Measurements from ENCODE around the gene MTRF1.

Gene MTRF1

DNA sequence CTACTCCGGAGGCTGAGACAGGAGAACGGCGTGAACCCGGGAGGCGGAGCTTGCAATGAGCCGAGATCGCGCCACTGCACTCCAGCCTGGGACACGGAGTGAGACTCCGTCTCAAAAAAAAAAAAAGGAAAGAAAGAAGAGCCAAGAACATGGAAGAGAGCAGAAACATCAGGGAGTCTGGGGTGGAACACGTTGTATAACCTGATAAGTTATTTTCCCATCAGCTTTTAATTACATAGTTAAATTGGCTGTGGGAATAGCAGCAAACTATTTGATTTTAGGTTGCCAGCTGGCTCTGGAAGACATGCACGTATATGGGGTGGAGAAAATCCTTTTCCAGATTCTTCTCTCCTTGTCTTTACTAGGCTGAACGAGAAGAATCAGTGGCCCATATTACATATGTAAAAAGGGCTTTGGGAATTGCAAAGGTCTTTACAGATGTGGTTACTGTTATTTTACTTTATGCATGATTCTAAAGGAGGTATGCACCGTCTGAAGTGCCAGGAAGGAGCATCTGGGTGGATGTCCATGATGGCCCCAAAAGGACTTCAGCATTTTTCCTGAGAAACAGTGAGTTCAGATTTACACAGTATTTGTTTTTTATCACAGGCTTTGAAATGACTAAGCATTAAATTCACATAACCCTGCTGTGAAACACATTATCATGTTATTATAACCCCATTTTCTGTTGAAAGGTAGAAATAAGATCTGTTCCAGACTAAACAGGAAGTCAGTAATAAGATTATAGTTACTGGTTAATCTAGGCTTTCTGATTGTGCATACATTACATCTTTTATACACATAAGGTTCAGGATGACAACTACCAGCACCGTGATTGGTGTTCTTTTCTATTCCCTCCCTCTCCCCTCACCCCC is 43.1 kb upstream of the MTRF1 start:
- no peak for DNase-seq
- Histone ChIP-seq H3K79me2 (ENCODE audit: low read length) (peaks cover 3% of the 10 kb centered on the region; the same call in 1 of the 2 replicates), H3K9me2 (replicated peaks; ENCODE audit: insufficient read depth, low read length) (no peaks in the 10 kb centered on the region), H3K9me3 (replicated peaks; ENCODE audit: insufficient read depth, low read length) (no peaks in the 10 kb centered on the region), H3F3A (ENCODE audit: insufficient read depth, low read length) (no peaks in the 10 kb centered on the region), H3K4me1 (ENCODE audit: low read length) (no peaks in the 10 kb centered on the region), H3K36me3 (replicated peaks; ENCODE audit: insufficient read depth, low read length) (no peaks in the 10 kb centered on the region), H3K4me2 (ENCODE audit: low read depth, low read length) (no peak overlapping the region), H4K20me1 (ENCODE audit: insufficient read depth, low read length) (no peaks in the 10 kb centered on the region), H3K4me3 (ENCODE audit: low read length) (no peak overlapping the region), H2AFZ (ENCODE audit: low read length) (no peak overlapping the region), H3K9ac (ENCODE audit: low read length) (no peak overlapping the region), H3K27me3 (replicated peaks; ENCODE audit: insufficient read depth, low read length) (no peaks in the 10 kb centered on the region; the same call in 1 of the 2 replicates), H3K27ac (ENCODE audit: low read length) (no peak overlapping the region)
- no peak for TF ChIP-seq EZH2phosphoT487 (IDR thresholded peaks at IDR 0.05; ENCODE audit: low read length)
- TF ChIP-seq, protein P1, sequence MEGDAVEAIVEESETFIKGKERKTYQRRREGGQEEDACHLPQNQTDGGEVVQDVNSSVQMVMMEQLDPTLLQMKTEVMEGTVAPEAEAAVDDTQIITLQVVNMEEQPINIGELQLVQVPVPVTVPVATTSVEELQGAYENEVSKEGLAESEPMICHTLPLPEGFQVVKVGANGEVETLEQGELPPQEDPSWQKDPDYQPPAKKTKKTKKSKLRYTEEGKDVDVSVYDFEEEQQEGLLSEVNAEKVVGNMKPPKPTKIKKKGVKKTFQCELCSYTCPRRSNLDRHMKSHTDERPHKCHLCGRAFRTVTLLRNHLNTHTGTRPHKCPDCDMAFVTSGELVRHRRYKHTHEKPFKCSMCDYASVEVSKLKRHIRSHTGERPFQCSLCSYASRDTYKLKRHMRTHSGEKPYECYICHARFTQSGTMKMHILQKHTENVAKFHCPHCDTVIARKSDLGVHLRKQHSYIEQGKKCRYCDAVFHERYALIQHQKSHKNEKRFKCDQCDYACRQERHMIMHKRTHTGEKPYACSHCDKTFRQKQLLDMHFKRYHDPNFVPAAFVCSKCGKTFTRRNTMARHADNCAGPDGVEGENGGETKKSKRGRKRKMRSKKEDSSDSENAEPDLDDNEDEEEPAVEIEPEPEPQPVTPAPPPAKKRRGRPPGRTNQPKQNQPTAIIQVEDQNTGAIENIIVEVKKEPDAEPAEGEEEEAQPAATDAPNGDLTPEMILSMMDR (IDR thresholded peaks at IDR 0.05; ENCODE audit: low read length) = no peak
- TF ChIP-seq EZH2 (optimal IDR thresholded peaks at IDR 0.05; ENCODE audit: low read depth, low read length) = no peak

GRCh38 chr13:41304551-41304950 is 41.2 kb upstream of the MTRF1 start:
- Histone ChIP-seq H3K27me3 (replicated peaks; ENCODE audit: insufficient read depth, low read length) (peaks cover 6% of the 10 kb centered on the region; the same call in 1 of the 2 replicates), H3K9me3 (replicated peaks; ENCODE audit: insufficient read depth, low read length) (no peaks in the 10 kb centered on the region), H3F3A (ENCODE audit: insufficient read depth, low read length) (no peaks in the 10 kb centered on the region), H3K4me2 (ENCODE audit: low read depth, low read length) (no peak overlapping the region), H3K4me3 (ENCODE audit: low read length) (no peak overlapping the region), H3K79me2 (ENCODE audit: low read length) (no peaks in the 10 kb centered on the region), H3K4me1 (ENCODE audit: low read length) (no peaks in the 10 kb centered on the region), H2AFZ (ENCODE audit: low read length) (no peak overlapping the region), H3K9ac (ENCODE audit: low read length) (no peak overlapping the region), H4K20me1 (ENCODE audit: insufficient read depth, low read length) (no peaks in the 10 kb centered on the region), H3K36me3 (replicated peaks; ENCODE audit: insufficient read depth, low read length) (no peaks in the 10 kb centered on the region), H3K27ac (ENCODE audit: low read length) (no peak overlapping the region), H3K9me2 (replicated peaks; ENCODE audit: insufficient read depth, low read length) (no peaks in the 10 kb centered on the region)
- no peak for DNase-seq
- TF ChIP-seq, protein P1 (IDR thresholded peaks at IDR 0.05; ENCODE audit: low read length) = no peak
- TF ChIP-seq EZH2phosphoT487 (IDR thresholded peaks at IDR 0.05; ENCODE audit: low read length) (no peak), EZH2 (optimal IDR thresholded peaks at IDR 0.05; ENCODE audit: low read depth, low read length) (no peak)

DNA sequence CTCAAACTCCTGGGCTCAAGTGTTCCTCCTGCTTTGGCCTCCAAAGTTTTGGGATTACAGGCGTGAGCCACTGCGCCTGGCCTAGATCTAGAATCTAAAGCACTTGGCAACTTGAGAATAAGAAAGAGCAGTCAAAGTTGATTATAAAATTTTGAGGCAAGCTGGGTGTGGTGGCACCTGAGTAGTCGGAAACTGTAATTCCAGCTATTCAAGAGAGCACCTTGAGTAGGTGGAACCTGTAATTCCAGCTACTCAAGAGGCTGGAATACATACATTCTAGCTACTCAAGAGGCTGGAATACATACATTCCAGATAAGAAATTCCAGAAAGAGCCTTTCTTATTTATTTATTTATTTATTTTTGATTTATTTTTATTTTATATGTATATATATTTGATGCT is 39.4 kb upstream of the MTRF1 start:
- TF ChIP-seq EZH2 (optimal IDR thresholded peaks at IDR 0.05; ENCODE audit: low read depth, low read length) (no peak), EZH2phosphoT487 (IDR thresholded peaks at IDR 0.05; ENCODE audit: low read length) (no peak)
- TF ChIP-seq, protein P1 (IDR thresholded peaks at IDR 0.05; ENCODE audit: low read length) = no peak
- Histone ChIP-seq H3K27ac (ENCODE audit: low read length) (no peak overlapping the region), H2AFZ (ENCODE audit: low read length) (no peak overlapping the region), H3F3A (ENCODE audit: insufficient read depth, low read length) (no peaks in the 10 kb centered on the region), H3K36me3 (replicated peaks; ENCODE audit: insufficient read depth, low read length) (no peaks in the 10 kb centered on the region), H4K20me1 (ENCODE audit: insufficient read depth, low read length) (no peaks in the 10 kb centered on the region), H3K4me1 (ENCODE audit: low read length) (no peaks in the 10 kb centered on the region), H3K9me2 (replicated peaks; ENCODE audit: insufficient read depth, low read length) (no peaks in the 10 kb centered on the region), H3K79me2 (ENCODE audit: low read length) (no peaks in the 10 kb centered on the region), H3K9ac (ENCODE audit: low read length) (no peak overlapping the region), H3K27me3 (replicated peaks; ENCODE audit: insufficient read depth, low read length) (peaks cover 22% of the 10 kb centered on the region), H3K9me3 (replicated peaks; ENCODE audit: insufficient read depth, low read length) (no peaks in the 10 kb centered on the region), H3K4me2 (ENCODE audit: low read depth, low read length) (no peak overlapping the region), H3K4me3 (ENCODE audit: low read length) (no peak overlapping the region)
- DNase-seq = no peak

Measured in MM.1S (cell line).